ENCODE data around the gene SPRYD3. TPM values are rescaled to one million over a fixed set of nuclear protein-coding genes. Genes with fewer than 3 reads are reported as not detected.

SPRYD3 gene
- total RNA-seq, 1 experiment from 2014 or later: 47.5 TPM

DNA sequence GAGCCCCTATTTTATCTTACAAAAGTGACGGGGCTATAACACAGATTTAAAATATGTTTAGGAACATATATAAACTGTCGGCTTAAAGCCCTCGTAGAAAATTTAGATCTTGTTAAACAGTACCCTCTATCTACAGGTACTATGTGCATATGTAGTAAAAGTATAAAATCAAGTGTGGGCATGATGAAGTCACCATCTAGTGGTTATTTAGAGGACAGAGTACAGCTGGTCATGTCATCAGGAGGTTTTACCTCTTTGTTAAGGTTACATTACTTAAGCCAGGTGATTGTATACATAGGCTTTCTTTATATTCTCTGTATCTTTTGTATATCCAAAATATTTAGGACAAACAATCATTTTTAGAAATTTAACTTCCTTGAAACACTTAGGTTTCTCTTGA is 47.6 kb downstream of the SPRYD3 start:
- H3K36me3 ChIP-seq (ENCODE audit: control insufficient read depth in 1 of 2, insufficient read depth in 2 of 2, low read length in 2 of 2): peaks cover 69 to 73% of the 10 kb centered on the region in 2 experiments
- POLR2A ChIA-PET: no interaction called here

More for the DNA sequence above, 47.6 kb downstream of the SPRYD3 start:
- BruUV-seq (replicated peaks): no TSS peak
- RAD21 ChIA-PET (ENCODE audit: low non-redundant PET in 1 of 2, low total read pairs in 2 of 2, uncharacterized antibody in 2 of 2, unreplicated experiment in 2 of 2): no interaction called here
- peaks cover 91% of the 10 kb centered on the region for H3K79me2 ChIP-seq (ENCODE audit: insufficient read depth, low read length)
- DNase-seq (ENCODE audit: low read depth, low spot score) (no peak), ATAC-seq (peak; percentile 41; the same call in 1 of the 2 replicates)
- H3K9me3 ChIP-seq (ENCODE audit: control insufficient read depth in 1 of 2, insufficient read depth in 1 of 2, low read depth in 1 of 2, low read length in 2 of 2): no peaks in the 10 kb centered on the region
- no peak overlapping the region for H3K4me3 ChIP-seq (replicated peaks in 1 of 2; ENCODE audit: low read depth in 1 of 2, low read length in 2 of 2)
- intact Hi-C loops (cut with micrococcal nuclease): no loop called here
- CTCF ChIA-PET: interaction anchor here (0.6 to 1.7 kb wide), 2 partner anchors 8 to 147 kb away, joined by 3 to 4 read pairs; no protein-coding TSS in a partner anchor
- no peaks in the 10 kb centered on the region for H3K4me1 ChIP-seq (ENCODE audit: control insufficient read depth in 1 of 2, insufficient read depth in 2 of 2, low read length in 2 of 2)
- no peak overlapping the region for H3K9ac ChIP-seq (ENCODE audit: low read length)
- no peak overlapping the region for H2AFZ ChIP-seq (ENCODE audit: low read depth, low read length, poor library complexity, severe bottlenecking)
- TF ChIP-seq POLR2AphosphoS5 (IDR thresholded peaks at IDR 0.05; ENCODE audit: low read depth, low read length) (no peak), ELF1 (IDR thresholded peaks at IDR 0.05; ENCODE audit: borderline replicate concordance, low read depth) (no peak), RAD21 (IDR thresholded peaks at IDR 0.05; ENCODE audit: low read depth) (0 out of 2 replicates have a peak, but pooled peaks have one; percentile 13), POLR2A (IDR thresholded peaks at IDR 0.05; ENCODE audit: borderline replicate concordance, extremely low read depth, insufficient read depth, insufficient read length) (no peak), SP1 (IDR thresholded peaks at IDR 0.05; ENCODE audit: low read depth) (no peak), SIN3A (IDR thresholded peaks at IDR 0.05; ENCODE audit: low read depth) (no peak), EGR1 (IDR thresholded peaks at IDR 0.05; ENCODE audit: low read depth) (no peak), EZH2phosphoT487 (IDR thresholded peaks at IDR 0.05; ENCODE audit: borderline replicate concordance) (no peak), CEBPB (IDR thresholded peaks at IDR 0.05; ENCODE audit: low read depth) (no peak), EZH2 (IDR thresholded peaks at IDR 0.05) (no peak), FOSL1 (IDR thresholded peaks at IDR 0.05; ENCODE audit: low read depth) (no peak), CBX3 (IDR thresholded peaks at IDR 0.05; ENCODE audit: low read depth) (no peak), YY1 (IDR thresholded peaks at IDR 0.05; ENCODE audit: extremely low read depth, insufficient replicate concordance, low read depth, low read length) (no peak)
- TF ChIP-seq, protein P1, sequence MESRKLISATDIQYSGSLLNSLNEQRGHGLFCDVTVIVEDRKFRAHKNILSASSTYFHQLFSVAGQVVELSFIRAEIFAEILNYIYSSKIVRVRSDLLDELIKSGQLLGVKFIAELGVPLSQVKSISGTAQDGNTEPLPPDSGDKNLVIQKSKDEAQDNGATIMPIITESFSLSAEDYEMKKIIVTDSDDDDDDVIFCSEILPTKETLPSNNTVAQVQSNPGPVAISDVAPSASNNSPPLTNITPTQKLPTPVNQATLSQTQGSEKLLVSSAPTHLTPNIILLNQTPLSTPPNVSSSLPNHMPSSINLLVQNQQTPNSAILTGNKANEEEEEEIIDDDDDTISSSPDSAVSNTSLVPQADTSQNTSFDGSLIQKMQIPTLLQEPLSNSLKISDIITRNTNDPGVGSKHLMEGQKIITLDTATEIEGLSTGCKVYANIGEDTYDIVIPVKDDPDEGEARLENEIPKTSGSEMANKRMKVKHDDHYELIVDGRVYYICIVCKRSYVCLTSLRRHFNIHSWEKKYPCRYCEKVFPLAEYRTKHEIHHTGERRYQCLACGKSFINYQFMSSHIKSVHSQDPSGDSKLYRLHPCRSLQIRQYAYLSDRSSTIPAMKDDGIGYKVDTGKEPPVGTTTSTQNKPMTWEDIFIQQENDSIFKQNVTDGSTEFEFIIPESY (IDR thresholded peaks at IDR 0.05; ENCODE audit: extremely low read depth, insufficient replicate concordance, low read length): no peak
- TF ChIP-seq, protein P2, sequence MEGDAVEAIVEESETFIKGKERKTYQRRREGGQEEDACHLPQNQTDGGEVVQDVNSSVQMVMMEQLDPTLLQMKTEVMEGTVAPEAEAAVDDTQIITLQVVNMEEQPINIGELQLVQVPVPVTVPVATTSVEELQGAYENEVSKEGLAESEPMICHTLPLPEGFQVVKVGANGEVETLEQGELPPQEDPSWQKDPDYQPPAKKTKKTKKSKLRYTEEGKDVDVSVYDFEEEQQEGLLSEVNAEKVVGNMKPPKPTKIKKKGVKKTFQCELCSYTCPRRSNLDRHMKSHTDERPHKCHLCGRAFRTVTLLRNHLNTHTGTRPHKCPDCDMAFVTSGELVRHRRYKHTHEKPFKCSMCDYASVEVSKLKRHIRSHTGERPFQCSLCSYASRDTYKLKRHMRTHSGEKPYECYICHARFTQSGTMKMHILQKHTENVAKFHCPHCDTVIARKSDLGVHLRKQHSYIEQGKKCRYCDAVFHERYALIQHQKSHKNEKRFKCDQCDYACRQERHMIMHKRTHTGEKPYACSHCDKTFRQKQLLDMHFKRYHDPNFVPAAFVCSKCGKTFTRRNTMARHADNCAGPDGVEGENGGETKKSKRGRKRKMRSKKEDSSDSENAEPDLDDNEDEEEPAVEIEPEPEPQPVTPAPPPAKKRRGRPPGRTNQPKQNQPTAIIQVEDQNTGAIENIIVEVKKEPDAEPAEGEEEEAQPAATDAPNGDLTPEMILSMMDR (IDR thresholded peaks at IDR 0.05 in 2 of 3, conservative IDR thresholded peaks at IDR 0.05 in 1 of 3; ENCODE audit: borderline replicate concordance in 1 of 3, insufficient read depth in 1 of 3, low read depth in 2 of 3, low read length in 2 of 3): peak in 2 of 3 experiments; percentile 7 to 24; a peak in 1 of 6 replicates
- TF ChIP-seq, protein P3, sequence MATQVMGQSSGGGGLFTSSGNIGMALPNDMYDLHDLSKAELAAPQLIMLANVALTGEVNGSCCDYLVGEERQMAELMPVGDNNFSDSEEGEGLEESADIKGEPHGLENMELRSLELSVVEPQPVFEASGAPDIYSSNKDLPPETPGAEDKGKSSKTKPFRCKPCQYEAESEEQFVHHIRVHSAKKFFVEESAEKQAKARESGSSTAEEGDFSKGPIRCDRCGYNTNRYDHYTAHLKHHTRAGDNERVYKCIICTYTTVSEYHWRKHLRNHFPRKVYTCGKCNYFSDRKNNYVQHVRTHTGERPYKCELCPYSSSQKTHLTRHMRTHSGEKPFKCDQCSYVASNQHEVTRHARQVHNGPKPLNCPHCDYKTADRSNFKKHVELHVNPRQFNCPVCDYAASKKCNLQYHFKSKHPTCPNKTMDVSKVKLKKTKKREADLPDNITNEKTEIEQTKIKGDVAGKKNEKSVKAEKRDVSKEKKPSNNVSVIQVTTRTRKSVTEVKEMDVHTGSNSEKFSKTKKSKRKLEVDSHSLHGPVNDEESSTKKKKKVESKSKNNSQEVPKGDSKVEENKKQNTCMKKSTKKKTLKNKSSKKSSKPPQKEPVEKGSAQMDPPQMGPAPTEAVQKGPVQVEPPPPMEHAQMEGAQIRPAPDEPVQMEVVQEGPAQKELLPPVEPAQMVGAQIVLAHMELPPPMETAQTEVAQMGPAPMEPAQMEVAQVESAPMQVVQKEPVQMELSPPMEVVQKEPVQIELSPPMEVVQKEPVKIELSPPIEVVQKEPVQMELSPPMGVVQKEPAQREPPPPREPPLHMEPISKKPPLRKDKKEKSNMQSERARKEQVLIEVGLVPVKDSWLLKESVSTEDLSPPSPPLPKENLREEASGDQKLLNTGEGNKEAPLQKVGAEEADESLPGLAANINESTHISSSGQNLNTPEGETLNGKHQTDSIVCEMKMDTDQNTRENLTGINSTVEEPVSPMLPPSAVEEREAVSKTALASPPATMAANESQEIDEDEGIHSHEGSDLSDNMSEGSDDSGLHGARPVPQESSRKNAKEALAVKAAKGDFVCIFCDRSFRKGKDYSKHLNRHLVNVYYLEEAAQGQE (IDR thresholded peaks at IDR 0.05; ENCODE audit: low read depth): no peak
- no peaks in the 10 kb centered on the region for H3K9me2 ChIP-seq (ENCODE audit: insufficient read depth)
- H4K20me1 ChIP-seq (ENCODE audit: insufficient read depth): peaks cover 14% of the 10 kb centered on the region; the same call in 1 of the 2 replicates
- H3K27ac ChIP-seq (ENCODE audit: low read depth, low read length): no peak overlapping the region
- no peaks in the 10 kb centered on the region for H3K27me3 ChIP-seq (ENCODE audit: insufficient read depth, low read length)
- H3K4me2 ChIP-seq (ENCODE audit: low read length): no peak overlapping the region
